Astrocyte (in vitro differentiated cells and primary cell): Measurements from ENCODE around the gene MTCH1. TPM values are rescaled to one million over a fixed set of nuclear protein-coding genes. Genes with fewer than 3 reads are reported as not detected.

ENCODE experiments used
- DNase-seq: peaks from one replicate; pipeline ENCODE4 v3.0.0-alpha.2; 2010; ENCODE audit warnings: low read depth
- FAIRE-seq: peaks from 2 replicates; lab custom pipeline; 2011; peaks lifted over from hg19 to GRCh38; lab: Jason Lieb, UNC
- H2AFZ ChIP-seq: 2 replicates; pipeline ENCODE4 v1.6.0; 2012; ENCODE audit warnings: low read depth, low read length, inconsistent platforms
- H3K27ac ChIP-seq: 2 replicates; pipeline ENCODE4 v1.5.1; 2011; ENCODE audit warnings: low read depth, low read length, inconsistent platforms
- H3K27me3 ChIP-seq: 2 replicates; pipeline ENCODE4 v1.6.0; 2011; ENCODE audit warnings: low read length, inconsistent platforms; ENCODE audit not compliant: insufficient read depth
- H3K36me3 ChIP-seq: 2 replicates; pipeline ENCODE4 v1.5.1; 2011; ENCODE audit warnings: low read length, inconsistent platforms; ENCODE audit not compliant: insufficient read depth
- H3K4me1 ChIP-seq: 2 replicates; pipeline ENCODE4 v1.5.1; 2011; ENCODE audit warnings: low read length, inconsistent platforms; ENCODE audit not compliant: insufficient read depth
- H3K4me2 ChIP-seq: 2 replicates; pipeline ENCODE4 v1.6.0; 2012; ENCODE audit warnings: low read length, inconsistent platforms
- H3K4me3 ChIP-seq: 2 replicates; pipeline ENCODE4 v1.5.1; 2011; ENCODE audit warnings: low read depth, mild to moderate bottlenecking, low read length, inconsistent platforms; ENCODE audit not compliant: insufficient read depth
- H3K79me2 ChIP-seq: 2 replicates; pipeline ENCODE4 v1.6.0; 2012; ENCODE audit warnings: mild to moderate bottlenecking, low read length, inconsistent platforms; ENCODE audit not compliant: insufficient read depth
- H3K9ac ChIP-seq: 2 replicates; pipeline ENCODE4 v1.6.0; 2012; ENCODE audit warnings: mild to moderate bottlenecking, low read length, inconsistent platforms
- H3K9me3 ChIP-seq: 2 replicates; pipeline ENCODE4 v1.5.1; 2012; ENCODE audit warnings: low read depth, mild to moderate bottlenecking, low read length, inconsistent platforms; ENCODE audit not compliant: insufficient read depth
- H4K20me1 ChIP-seq: 2 replicates; pipeline ENCODE4 v1.6.0; 2012; ENCODE audit warnings: low read length, inconsistent platforms; ENCODE audit not compliant: insufficient read depth
- H3K27ac Mint-ChIP-seq: one replicate; pipeline ENCODE4 v1.8.0; 2021; ENCODE audit warnings: mild to moderate bottlenecking, mixed read lengths; ENCODE audit not compliant: unreplicated experiment
- H3K27me3 Mint-ChIP-seq: one replicate; pipeline ENCODE4 v1.8.0; 2021; ENCODE audit warnings: low read depth, mixed read lengths; ENCODE audit not compliant: unreplicated experiment
- H3K36me3 Mint-ChIP-seq: one replicate; pipeline ENCODE4 v1.8.0; 2021; ENCODE audit warnings: low read depth, mixed read lengths; ENCODE audit not compliant: unreplicated experiment
- H3K4me1 Mint-ChIP-seq: one replicate; pipeline ENCODE4 v1.8.0; 2021; ENCODE audit warnings: low read depth, mixed read lengths; ENCODE audit not compliant: unreplicated experiment
- H3K4me3 Mint-ChIP-seq: one replicate; pipeline ENCODE4 v1.8.0; 2021; ENCODE audit warnings: mild to moderate bottlenecking, moderate library complexity, mixed read lengths; ENCODE audit not compliant: unreplicated experiment
- H3K9me3 Mint-ChIP-seq: one replicate; pipeline ENCODE4 v1.8.0; 2021; ENCODE audit warnings: mild to moderate bottlenecking, mixed read lengths; ENCODE audit not compliant: unreplicated experiment
- CTCF ChIP-seq: IDR thresholded peaks from 2 replicates; pipeline ENCODE4 v1.5.1; 2011; ENCODE audit warnings: low read depth, mild to moderate bottlenecking, inconsistent platforms, low read length, moderate library complexity; ENCODE audit not compliant: insufficient read depth
- EZH2 ChIP-seq: IDR thresholded peaks from 2 replicates; pipeline ENCODE4 v1.6.1; 2012; ENCODE audit warnings: mild to moderate bottlenecking, low read length, inconsistent platforms; ENCODE audit not compliant: insufficient read depth
- total RNA-seq: library from RNA; stranded (reverse); gene quantifications from 2 replicates; pipeline ENCODE4 v1.2.1, GENCODE V29; 2021

The MTCH1 gene
- total RNA-seq, 1 donor from 2014 or later: 311 TPM

- Histone ChIP-seq H3K36me3 (no peaks in the 10 kb centered on the region), H3K4me2 (no peak overlapping the region), H3K9ac (no peak overlapping the region), H3K9me3 (no peaks in the 10 kb centered on the region), H3K27me3 (no peaks in the 10 kb centered on the region), H4K20me1 (no peaks in the 10 kb centered on the region), H3K27ac (no peak overlapping the region), H2AFZ (no peak overlapping the region), H3K4me1 (peaks cover 11% of the 10 kb centered on the region), H3K4me3 (no peak overlapping the region), H3K79me2 (no peaks in the 10 kb centered on the region)
- Mint-ChIP-seq H3K4me1 (peaks cover 12% of the 10 kb centered on the region), H3K27ac (no peak overlapping the region), H3K9me3 (no peaks in the 10 kb centered on the region), H3K36me3 (peaks cover 3% of the 10 kb centered on the region), H3K4me3 (no peak overlapping the region), H3K27me3 (peaks cover 9% of the 10 kb centered on the region)
- no peak for FAIRE-seq
- TF ChIP-seq CTCF (no peak), EZH2 (no peak)
- no peak for DNase-seq
Observed at GRCh38 chr6:37019065-37019450, 33.1 kb upstream of the MTCH1 start.

- FAIRE-seq: peak; percentile 58
- peak overlapping the region; percentile 55 for H2AFZ ChIP-seq
Observed at GRCh38 chr6:37018198-37019064, 32.4 kb upstream of the MTCH1 start.

More at GRCh38 chr6:37018198-37019064, 32.4 kb upstream of the MTCH1 start:
- peak; percentile 64 for DNase-seq
- Mint-ChIP-seq H3K27me3 (peaks cover 8% of the 10 kb centered on the region), H3K9me3 (no peaks in the 10 kb centered on the region), H3K4me3 (peak overlapping the region; percentile 34), H3K36me3 (peaks cover 3% of the 10 kb centered on the region), H3K4me1 (peaks cover 12% of the 10 kb centered on the region), H3K27ac (peak overlapping the region; percentile 47)
- peaks cover 11% of the 10 kb centered on the region for H3K4me1 ChIP-seq
- no peak overlapping the region for H3K4me3 ChIP-seq
- no peak overlapping the region for H3K27ac ChIP-seq
- no peaks in the 10 kb centered on the region for H3K36me3 ChIP-seq
- no peaks in the 10 kb centered on the region for H4K20me1 ChIP-seq
- no peaks in the 10 kb centered on the region for H3K79me2 ChIP-seq
- no peak overlapping the region for H3K9ac ChIP-seq
- no peaks in the 10 kb centered on the region for H3K9me3 ChIP-seq
- no peak overlapping the region for H3K4me2 ChIP-seq
- TF ChIP-seq CTCF (peak; percentile 97), EZH2 (no peak)
- H3K27me3 ChIP-seq: no peaks in the 10 kb centered on the region
